ENCODE results near the gene ADARB2. TPM values are rescaled to one million over a fixed set of nuclear protein-coding genes. Genes with fewer than 3 reads are reported as not detected.

Gene ADARB2
- total and polyA plus RNA-seq, 2 experiments from 2014 or later = 2.0 to 5.0 TPM

- Histone ChIP-seq H3K79me2 (replicated peaks; ENCODE audit: insufficient read depth) (no peaks in the 10 kb centered on the region), H3K27ac (ENCODE audit: low read depth) (no peak overlapping the region), H3K4me3 (no peak overlapping the region), H3F3A (replicated peaks; ENCODE audit: low read depth) (no peaks in the 10 kb centered on the region), H3K4me2 (no peak overlapping the region), H3K9me2 (ENCODE audit: insufficient read depth) (no peaks in the 10 kb centered on the region), H3K4me1 (ENCODE audit: insufficient read depth) (no peaks in the 10 kb centered on the region), H2AFZ (no peak overlapping the region), H3K27me3 (ENCODE audit: insufficient read depth) (no peaks in the 10 kb centered on the region), H4K20me1 (replicated peaks; ENCODE audit: insufficient read depth) (no peaks in the 10 kb centered on the region), H3K36me3 (ENCODE audit: insufficient read depth) (no peaks in the 10 kb centered on the region)
- Mint-ChIP-seq H3K36me3 (ENCODE audit: low read depth) (peaks cover 5% of the 10 kb centered on the region; the same call in 2 of the 3 replicates), H3K9me3 (peaks cover 8% of the 10 kb centered on the region), H3K27ac (no peak overlapping the region), H3K4me3 (no peak overlapping the region), H3K27me3 (ENCODE audit: insufficient read depth, low read depth, poor library complexity) (peaks cover 8% of the 10 kb centered on the region), H3K4me1 (peaks cover 2% of the 10 kb centered on the region; the same call in 1 of the 3 replicates)
- TF ChIP-seq REST (IDR thresholded peaks at IDR 0.05; ENCODE audit: unreplicated experiment) (no peak), EZH2 (IDR thresholded peaks at IDR 0.05; ENCODE audit: low read depth, unreplicated experiment) (no peak), STAT1 (IDR thresholded peaks at IDR 0.05; ENCODE audit: unreplicated experiment) (no peak), JUNB (IDR thresholded peaks at IDR 0.05; ENCODE audit: unreplicated experiment) (no peak), POLR2AphosphoS5 (IDR thresholded peaks at IDR 0.05; ENCODE audit: low read depth) (no peak), EZH2phosphoT487 (IDR thresholded peaks at IDR 0.05; ENCODE audit: unreplicated experiment) (no peak), CTCF (conservative IDR thresholded peaks at IDR 0.05; ENCODE audit: low read depth in 2 of 2) (no peak)
- DNase-seq (ENCODE audit: low spot score) (no peak), ATAC-seq (no peak)
Observed at GRCh38 chr10:1543596-1543995, 193.7 kb downstream of the ADARB2 start.

GRCh38 chr10:1542941-1543340 is 194.4 kb downstream of the ADARB2 start:
- Histone ChIP-seq H3K9me2 (ENCODE audit: insufficient read depth) (no peaks in the 10 kb centered on the region), H3K27me3 (ENCODE audit: insufficient read depth) (no peaks in the 10 kb centered on the region), H3K36me3 (ENCODE audit: insufficient read depth) (no peaks in the 10 kb centered on the region), H4K20me1 (replicated peaks; ENCODE audit: insufficient read depth) (no peaks in the 10 kb centered on the region), H2AFZ (no peak overlapping the region), H3F3A (replicated peaks; ENCODE audit: low read depth) (no peaks in the 10 kb centered on the region), H3K27ac (ENCODE audit: low read depth) (no peak overlapping the region), H3K4me3 (no peak overlapping the region), H3K4me2 (no peak overlapping the region), H3K79me2 (replicated peaks; ENCODE audit: insufficient read depth) (no peaks in the 10 kb centered on the region), H3K4me1 (ENCODE audit: insufficient read depth) (no peaks in the 10 kb centered on the region)
- ATAC-seq (no peak), DNase-seq (ENCODE audit: low spot score) (no peak)
- peaks cover 7% of the 10 kb centered on the region for H3K27me3 Mint-ChIP-seq (ENCODE audit: insufficient read depth, low read depth, poor library complexity)
- H3K4me3 Mint-ChIP-seq = no peak overlapping the region
- no peaks in the 10 kb centered on the region for H3K36me3 Mint-ChIP-seq (ENCODE audit: low read depth)
- H3K27ac Mint-ChIP-seq = no peak overlapping the region
- H3K9me3 Mint-ChIP-seq = peaks cover 1% of the 10 kb centered on the region
- peaks cover 2% of the 10 kb centered on the region; the same call in 1 of the 3 replicates for H3K4me1 Mint-ChIP-seq
- TF ChIP-seq ZNF331 (CRISPR knock-in tag; IDR thresholded peaks at IDR 0.05; ENCODE audit: low read depth) (no peak), REST (IDR thresholded peaks at IDR 0.05; ENCODE audit: unreplicated experiment) (no peak), STAT1 (IDR thresholded peaks at IDR 0.05; ENCODE audit: unreplicated experiment) (no peak), CREB1 (CRISPR knock-in tag; IDR thresholded peaks at IDR 0.05; ENCODE audit: low read depth) (no peak), EZH2 (IDR thresholded peaks at IDR 0.05; ENCODE audit: low read depth, unreplicated experiment) (no peak), POLR2AphosphoS5 (IDR thresholded peaks at IDR 0.05; ENCODE audit: low read depth) (no peak)
